Endothelial cell (in vitro differentiated cells): ENCODE measurements around the gene SAPCD1. TPM values are rescaled to one million over a fixed set of nuclear protein-coding genes. Genes with fewer than 3 reads are reported as not detected.

Source experiments
- DNase-seq: peaks from one replicate; pipeline ENCODE4 v3.0.0; 2021; ENCODE audit warnings: low spot score
- H3K27ac Mint-ChIP-seq: one replicate; pipeline ENCODE4 v1.8.0; 2021; ENCODE audit warnings: mixed read lengths, inconsistent platforms; ENCODE audit not compliant: unreplicated experiment
- H3K27me3 Mint-ChIP-seq: one replicate; pipeline ENCODE4 v1.8.0; 2021; ENCODE audit warnings: mild to moderate bottlenecking, moderate library complexity, mixed read lengths, inconsistent platforms; ENCODE audit not compliant: unreplicated experiment
- H3K36me3 Mint-ChIP-seq: one replicate; pipeline ENCODE4 v1.8.0; 2021; ENCODE audit warnings: mild to moderate bottlenecking, low read depth, mixed read lengths, inconsistent platforms; ENCODE audit not compliant: unreplicated experiment
- H3K4me1 Mint-ChIP-seq: one replicate; pipeline ENCODE4 v1.8.0; 2021; ENCODE audit warnings: mild to moderate bottlenecking, mixed read lengths, inconsistent platforms; ENCODE audit not compliant: unreplicated experiment
- H3K4me3 Mint-ChIP-seq: one replicate; pipeline ENCODE4 v1.8.0; 2021; ENCODE audit warnings: mild to moderate bottlenecking, mixed read lengths, inconsistent platforms; ENCODE audit not compliant: unreplicated experiment
- H3K9me3 Mint-ChIP-seq: one replicate; pipeline ENCODE4 v1.8.0; 2021; ENCODE audit warnings: mixed read lengths, inconsistent platforms; ENCODE audit not compliant: unreplicated experiment
- CTCF ChIP-seq: fragments of 200-600 bp; sonication (generic); IDR thresholded peaks from one replicate; pipeline ENCODE4 v1.5.0; 2021; ENCODE audit warnings: antibody characterized with exemption; ENCODE audit not compliant: unreplicated experiment
- total RNA-seq: library from RNA; stranded (reverse); fragmentation: NEBNext Ultra II Directional; extraction: Animal tissue kit (Norgen Biotek cat#: 25700); gene quantifications from one replicate; pipeline ENCODE4 v1.2.1, GENCODE V29; 2021; ENCODE audit not compliant: unreplicated experiment

The SAPCD1 gene
- total RNA-seq, 1 donor from 2014 or later: 2.4 TPM

GRCh38 chr6:31778193-31778592 lies 15.7 kb downstream of the SAPCD1 start:
- H3K4me3 Mint-ChIP-seq: no peak overlapping the region
- H3K27me3 Mint-ChIP-seq: peaks cover 2% of the 10 kb centered on the region
- no peak for DNase-seq
- no peak for TF ChIP-seq CTCF
- H3K36me3 Mint-ChIP-seq: peaks cover 5% of the 10 kb centered on the region
- no peaks in the 10 kb centered on the region for H3K9me3 Mint-ChIP-seq
- no peaks in the 10 kb centered on the region for H3K4me1 Mint-ChIP-seq
- H3K27ac Mint-ChIP-seq: no peak overlapping the region

- H3K36me3 Mint-ChIP-seq: peaks cover 8% of the 10 kb centered on the region
These were observed 16.8 kb downstream of the SAPCD1 start for GRCh38 chr6:31778999-31779885.

GRCh38 chr6:31779908-31780307 lies 17.5 kb downstream of the SAPCD1 start:
- no peak for DNase-seq
- Mint-ChIP-seq H3K36me3 (peaks cover 13% of the 10 kb centered on the region), H3K27ac (no peak overlapping the region), H3K27me3 (peaks cover 2% of the 10 kb centered on the region), H3K4me1 (no peaks in the 10 kb centered on the region), H3K4me3 (no peak overlapping the region), H3K9me3 (no peaks in the 10 kb centered on the region)
- no peak for TF ChIP-seq CTCF

More at GRCh38 chr6:31778999-31779885, 16.8 kb downstream of the SAPCD1 start:
- no peak for TF ChIP-seq CTCF
- Mint-ChIP-seq H3K4me1 (no peaks in the 10 kb centered on the region), H3K27me3 (peaks cover 2% of the 10 kb centered on the region), H3K9me3 (no peaks in the 10 kb centered on the region), H3K27ac (no peak overlapping the region), H3K4me3 (no peak overlapping the region)
- DNase-seq: no peak

GRCh38 chr6:31780507-31781243 lies 18.2 kb downstream of the SAPCD1 start:
- peaks cover 13% of the 10 kb centered on the region for H3K36me3 Mint-ChIP-seq
- DNase-seq: no peak
- no peaks in the 10 kb centered on the region for H3K4me1 Mint-ChIP-seq
- TF ChIP-seq CTCF: no peak
- no peak overlapping the region for H3K27ac Mint-ChIP-seq
- H3K9me3 Mint-ChIP-seq: no peaks in the 10 kb centered on the region
- peaks cover 2% of the 10 kb centered on the region for H3K27me3 Mint-ChIP-seq
- H3K4me3 Mint-ChIP-seq: no peak overlapping the region
